G401.6 (cell line): Measurements from ENCODE around the gene KIRREL3.

Source experiments
- FAIRE-seq: peaks from 2 replicates; lab custom pipeline; 2012; peaks lifted over from hg19 to GRCh38; lab: Jason Lieb, UNC

The KIRREL3 gene

DNA sequence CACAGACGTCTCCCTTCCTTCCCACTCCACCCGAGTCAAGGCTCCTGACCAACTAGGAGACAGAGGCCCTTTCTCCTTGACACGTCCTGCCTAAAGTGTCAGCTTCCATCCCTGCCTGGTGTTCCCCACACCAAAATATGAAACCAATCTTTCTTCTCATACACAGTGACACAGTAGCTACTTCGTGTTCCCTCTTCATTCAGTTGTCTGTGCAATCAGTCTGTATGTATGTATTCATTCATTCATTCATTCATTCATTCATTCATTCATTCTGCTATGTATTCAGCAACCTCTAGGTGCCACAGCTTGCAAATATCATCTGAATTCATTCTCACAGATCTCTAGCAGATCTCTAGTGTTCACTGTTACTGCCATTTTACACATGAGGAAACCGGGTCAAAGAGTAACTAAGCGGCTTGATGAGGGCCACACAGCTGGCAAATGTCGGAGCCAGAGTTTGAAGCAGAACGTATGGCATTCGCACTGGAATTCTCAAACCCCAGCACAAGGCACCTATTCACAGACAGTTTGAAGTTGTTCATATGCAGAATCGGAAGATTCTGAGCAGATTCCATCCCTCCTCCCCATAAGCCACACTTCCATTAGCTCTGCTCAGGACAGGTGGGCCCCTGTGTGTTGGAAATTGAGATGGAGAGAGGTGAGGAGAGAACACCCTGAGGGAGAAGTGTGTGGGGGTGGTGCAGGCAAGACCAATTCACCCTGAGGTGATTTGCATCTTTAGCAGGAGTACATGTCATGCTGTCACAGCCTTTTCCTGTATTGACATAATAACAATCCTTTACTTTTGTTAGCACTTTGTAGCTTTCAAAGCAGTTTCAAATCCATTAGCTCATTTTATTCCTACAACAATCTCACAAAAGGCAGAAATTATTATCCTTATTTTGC is 369.4 kb downstream of the KIRREL3 start:
- FAIRE-seq = no peak

- no peak for FAIRE-seq
These were observed 370.1 kb downstream of the KIRREL3 start for GRCh38 chr11:126630488-126630887.

GRCh38 chr11:126628790-126629621 is 371.6 kb downstream of the KIRREL3 start:
- no peak for FAIRE-seq

DNA sequence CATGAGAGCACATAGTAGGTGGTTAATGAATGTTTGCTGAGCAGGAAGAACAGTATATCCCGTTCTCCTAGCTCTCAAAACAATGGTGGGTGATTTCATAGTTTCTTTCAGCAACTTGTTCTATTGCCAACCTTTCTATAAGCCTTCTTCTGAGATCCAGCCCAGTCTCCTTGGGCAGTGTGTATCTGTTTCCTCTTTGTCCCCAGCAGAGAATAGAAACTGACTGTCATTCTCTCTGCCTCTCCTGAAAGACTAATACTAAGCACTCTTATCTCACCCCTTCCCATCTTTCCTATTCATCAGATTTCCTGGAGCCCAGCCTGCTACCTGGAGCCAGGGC is 372.1 kb downstream of the KIRREL3 start:
- FAIRE-seq = no peak

GRCh38 chr11:126627421-126627820 is 373.1 kb downstream of the KIRREL3 start:
- no peak for FAIRE-seq

GRCh38 chr11:126624506-126624905 is 376.1 kb downstream of the KIRREL3 start:
- no peak for FAIRE-seq

DNA sequence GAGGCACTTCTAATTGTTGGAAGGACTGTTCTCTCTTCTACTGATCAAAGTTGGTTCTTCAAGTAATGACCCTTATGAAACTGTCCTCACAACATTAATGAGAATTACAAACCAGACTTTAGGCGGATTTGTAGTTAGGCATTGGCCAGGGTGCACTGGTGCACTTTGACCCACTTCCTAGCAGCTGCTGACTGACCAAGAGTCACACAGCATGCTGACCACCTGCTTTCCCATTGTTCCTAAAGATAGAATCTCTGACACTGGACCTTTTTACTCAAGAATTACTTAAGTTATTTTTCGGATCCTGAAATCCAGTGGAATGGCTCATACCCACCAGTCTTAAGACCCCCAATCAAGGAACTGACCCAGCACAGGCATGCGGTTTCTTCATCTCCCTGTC is 381.1 kb downstream of the KIRREL3 start:
- FAIRE-seq = no peak

GRCh38 chr11:126615845-126616244 is 384.7 kb downstream of the KIRREL3 start:
- FAIRE-seq = no peak

DNA sequence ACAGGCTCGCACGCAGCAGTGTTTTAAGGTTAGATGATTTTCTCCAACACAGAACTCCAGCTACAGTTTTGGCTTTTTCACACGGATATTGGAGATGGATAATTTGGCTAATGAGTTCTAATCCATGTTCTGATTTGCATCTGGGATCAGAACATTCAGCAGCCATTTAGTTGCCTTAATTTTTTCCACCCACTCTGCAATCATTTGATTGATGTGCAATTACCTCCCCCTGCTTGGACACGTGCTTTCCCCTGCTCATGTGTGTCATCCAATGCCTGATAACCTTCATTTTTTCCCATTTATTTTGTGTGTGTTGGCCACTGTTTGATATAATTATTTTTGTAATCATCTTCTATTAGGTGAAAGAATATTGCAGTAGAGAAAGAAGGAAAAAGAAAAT is 387.3 kb downstream of the KIRREL3 start:
- FAIRE-seq = no peak

DNA sequence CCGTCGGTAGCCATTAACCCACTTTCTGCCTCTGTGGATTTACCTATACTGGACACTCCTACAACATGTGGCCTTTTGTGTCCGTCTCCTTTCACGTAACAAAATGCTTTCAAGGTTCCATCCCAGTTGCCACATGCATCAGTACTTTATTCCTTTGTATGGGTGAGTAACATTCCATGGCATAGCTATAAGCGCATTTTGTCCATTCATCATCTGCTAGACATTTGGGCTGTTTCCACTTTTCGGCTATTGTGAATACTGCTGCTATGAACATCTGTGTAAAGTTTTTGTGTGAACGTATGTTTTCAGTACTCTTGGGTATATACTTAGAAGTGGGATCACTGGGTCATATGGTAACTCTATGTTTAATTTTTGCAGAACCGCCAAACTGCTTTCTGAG is 387.9 kb downstream of the KIRREL3 start:
- no peak for FAIRE-seq

DNA sequence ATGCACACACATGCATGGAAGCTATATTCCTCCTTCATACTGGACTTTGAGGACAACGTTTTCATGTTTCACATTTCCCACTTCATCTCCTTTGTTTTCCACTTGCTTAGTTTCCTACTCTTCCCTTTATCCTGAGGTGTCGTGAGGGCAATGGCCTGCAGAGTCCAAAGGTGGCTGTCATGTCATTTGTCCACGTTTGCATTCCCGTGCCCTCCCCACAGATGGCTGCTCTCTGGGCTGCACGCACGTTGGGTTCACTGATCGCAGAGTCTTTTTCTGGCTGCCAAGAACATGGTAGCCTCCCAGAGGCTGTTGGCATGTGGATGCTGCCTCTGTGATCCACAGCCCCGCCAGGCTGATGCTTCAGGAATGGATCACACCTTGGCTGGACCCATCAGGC is 389.1 kb downstream of the KIRREL3 start:
- FAIRE-seq = no peak

DNA sequence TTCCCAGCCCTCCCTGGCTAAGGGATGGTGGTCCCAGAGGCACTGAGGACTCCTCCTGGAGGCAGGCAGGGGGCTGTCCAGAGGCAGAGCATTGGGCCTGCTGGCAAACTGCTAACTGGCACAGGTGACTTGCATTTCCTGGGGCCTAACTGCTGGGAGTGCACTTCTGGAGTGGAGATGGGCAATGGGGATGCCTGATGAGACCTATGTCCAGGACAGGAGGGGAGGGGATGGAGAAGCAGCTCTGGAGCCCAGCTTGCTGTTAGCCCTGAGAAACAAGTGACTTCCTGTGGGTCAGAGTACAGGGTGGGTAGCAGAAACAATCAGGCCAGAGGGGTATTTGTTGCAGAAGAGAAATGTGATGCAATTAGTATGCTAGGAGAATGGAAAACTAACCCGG is 391.9 kb downstream of the KIRREL3 start:
- no peak for FAIRE-seq

DNA sequence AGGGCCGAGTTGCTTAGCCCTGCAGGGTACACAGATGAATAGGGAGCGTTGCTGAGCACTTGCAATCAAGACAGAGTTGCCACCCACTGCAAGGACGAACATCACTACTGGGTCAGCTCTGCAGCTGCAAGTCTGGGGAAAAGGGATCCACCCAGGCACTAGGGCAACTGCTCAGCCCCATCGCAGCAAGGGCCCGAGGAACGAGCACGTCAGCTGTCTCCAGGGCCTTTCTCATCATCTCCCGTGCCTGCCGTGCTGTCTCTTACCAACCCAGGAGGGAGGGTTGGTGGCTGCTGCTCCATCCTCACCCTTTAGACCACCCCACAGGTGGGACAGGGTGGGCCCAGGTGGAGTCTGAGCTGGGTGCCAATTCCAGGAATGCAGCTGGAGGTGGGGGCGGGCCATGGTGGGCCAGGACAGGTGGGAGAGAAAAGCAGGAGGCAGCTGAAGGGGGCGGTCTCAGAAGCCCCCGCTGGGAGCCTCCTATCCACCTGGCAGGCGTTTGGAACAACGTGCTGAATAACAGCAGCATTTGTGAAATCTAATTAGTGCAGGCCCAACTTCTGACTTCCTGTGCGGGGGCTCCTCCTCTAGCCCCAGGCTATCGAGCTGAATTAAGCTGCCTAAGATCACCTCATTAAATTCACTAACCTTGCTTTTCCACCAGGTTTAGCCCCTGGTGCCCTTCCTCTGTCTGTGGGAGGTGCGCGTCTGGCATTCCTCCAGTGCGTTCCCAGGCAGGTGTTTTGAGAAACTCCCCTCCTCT is 392.6 kb downstream of the KIRREL3 start:
- no peak for FAIRE-seq

- FAIRE-seq = no peak
These were observed 393.2 kb downstream of the KIRREL3 start for GRCh38 chr11:126607374-126607773.

DNA sequence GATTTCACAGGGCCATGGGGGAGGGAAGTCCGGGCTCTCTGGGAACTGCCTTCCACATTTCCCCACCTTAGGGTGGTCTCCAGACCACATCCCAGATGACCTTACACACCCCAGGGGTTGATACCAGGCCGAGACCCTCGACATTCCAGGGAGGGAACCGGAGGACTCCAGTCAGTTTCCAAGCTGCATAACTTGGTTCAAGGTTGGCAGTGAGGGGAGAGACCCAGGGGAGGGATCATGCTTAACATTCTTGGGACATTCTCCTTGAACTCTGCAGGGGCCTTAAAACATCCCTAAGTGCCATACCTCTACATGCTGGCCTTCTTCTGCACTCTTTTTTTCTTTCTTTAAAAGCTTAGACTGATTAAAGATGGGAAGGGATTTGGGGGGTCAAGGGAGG is 394.1 kb downstream of the KIRREL3 start:
- no peak for FAIRE-seq

DNA sequence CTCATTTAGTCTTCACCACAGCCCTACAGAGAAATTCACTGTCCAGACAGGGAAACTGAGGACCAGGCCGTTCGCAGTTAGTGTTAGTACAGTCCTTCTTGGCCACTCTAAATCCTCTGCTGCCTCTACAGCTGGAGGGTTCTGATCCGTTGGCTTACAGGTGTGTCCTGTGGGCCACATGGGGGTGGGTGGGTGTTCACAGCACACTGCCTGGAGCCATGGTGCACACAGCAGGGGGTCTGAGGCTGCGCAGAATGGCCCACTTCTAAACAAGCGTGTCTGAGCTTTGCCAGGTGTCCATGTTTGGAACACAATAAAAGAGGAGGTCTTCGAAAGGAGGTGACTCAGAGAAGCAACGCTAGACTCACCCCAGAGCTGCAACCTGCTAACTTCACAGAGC is 396.1 kb downstream of the KIRREL3 start:
- no peak for FAIRE-seq

DNA sequence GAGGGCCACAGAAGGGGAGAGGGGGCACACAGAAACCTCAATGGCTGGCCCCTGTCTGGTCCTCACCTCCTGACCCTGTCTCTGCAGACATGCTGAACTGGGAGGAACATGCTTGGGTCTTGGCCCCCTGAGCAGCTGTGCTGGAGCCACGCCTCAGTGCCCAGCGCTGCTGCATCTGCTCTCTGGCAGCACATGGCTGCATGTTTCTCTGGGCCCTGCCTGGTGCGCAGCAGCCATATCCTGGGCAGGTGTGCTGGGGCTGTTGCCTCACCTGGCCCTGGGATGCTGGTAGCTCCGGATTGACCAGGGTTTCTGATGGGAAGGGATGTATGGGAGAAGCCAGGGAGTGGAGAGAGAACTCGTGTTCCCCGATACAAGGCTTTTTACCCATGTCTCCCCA is 397.1 kb downstream of the KIRREL3 start:
- FAIRE-seq = no peak

DNA sequence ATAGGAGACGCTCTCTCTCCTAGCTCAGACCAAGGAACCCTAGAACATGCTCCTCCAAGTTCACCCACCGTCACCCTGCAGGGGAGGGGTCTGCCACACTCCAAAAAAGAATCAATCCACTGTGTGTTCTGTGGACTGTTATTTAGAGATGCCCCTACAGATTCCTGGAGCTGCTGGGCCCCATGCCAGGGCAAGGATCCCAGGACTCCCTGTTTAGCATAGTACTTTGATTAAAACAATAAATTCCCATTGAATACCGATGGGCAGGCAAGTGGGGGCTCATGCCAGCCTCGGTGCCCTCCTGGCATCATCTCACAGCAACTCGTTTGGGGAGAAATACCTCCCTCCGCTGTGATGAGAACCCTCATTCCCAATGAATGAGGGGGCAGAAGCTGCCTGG is 397.6 kb downstream of the KIRREL3 start:
- no peak for FAIRE-seq

GRCh38 chr11:126602349-126602940 is 398.1 kb downstream of the KIRREL3 start:
- FAIRE-seq = no peak

DNA sequence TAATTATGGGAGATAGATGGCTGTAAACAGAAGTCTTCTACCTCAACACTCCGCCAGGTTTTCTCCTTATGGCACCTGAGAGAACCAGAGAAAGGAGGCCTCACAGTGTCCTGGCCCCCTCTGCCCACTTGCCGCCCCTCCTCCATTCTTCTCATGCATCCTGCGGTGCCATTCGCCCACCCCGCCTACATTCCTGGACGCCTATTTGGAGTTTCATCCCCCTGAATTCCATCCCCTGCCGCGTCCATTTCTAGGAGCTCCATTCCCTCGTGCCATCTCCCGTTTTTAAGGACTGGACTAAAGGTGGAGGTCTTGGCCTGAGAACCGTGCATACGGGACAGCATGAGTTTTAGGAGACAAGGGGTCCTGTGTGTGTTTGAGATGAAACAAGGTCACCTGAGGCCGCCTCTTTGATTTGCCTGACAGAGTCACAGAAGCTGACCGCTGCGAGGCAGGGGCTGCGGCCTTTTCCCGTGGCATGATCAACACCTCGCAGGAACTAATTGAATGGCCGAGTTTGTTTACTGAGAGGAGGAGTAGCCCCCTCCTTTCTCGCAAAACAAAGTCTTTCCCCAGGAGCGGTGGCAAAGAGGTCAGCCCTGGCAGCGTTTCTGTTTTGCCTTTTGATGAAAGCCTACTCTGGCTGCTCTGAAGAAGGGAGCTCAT is 398.9 kb downstream of the KIRREL3 start:
- FAIRE-seq = no peak

DNA sequence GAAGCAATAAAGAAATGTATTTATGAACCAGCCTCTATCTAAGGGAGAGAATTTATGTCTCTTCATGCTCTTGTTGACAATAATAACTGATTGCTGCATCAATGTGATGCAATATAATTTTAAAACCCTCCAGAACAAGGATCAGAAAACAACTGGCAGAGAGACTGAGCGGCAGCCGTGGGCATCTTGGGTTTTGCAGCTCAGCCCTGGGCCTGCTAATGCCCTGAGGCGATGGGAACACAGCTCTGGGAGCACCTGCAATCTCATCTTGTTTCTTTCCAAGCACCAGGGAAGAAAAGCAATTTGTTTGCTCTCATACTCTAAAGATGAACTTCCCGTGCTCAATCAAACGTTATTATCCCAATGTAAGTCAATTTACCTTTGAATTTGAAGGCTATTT is 399.4 kb downstream of the KIRREL3 start:
- no peak for FAIRE-seq
